GM12892 (cell line): ENCODE data around the gene TRPM2.

Source experiments
- POLR2A ChIP-seq: IDR thresholded peaks from 2 replicates; pipeline ENCODE4 v1.6.1; 2011; ENCODE audit warnings: low read depth, low read length, control low read depth
- TAF1 ChIP-seq: IDR thresholded peaks from 2 replicates; pipeline ENCODE4 v1.6.1; 2011; ENCODE audit warnings: low read depth, mild to moderate bottlenecking, control low read depth, low read length, borderline replicate concordance

GRCh38 chr21:44473915-44474555, 120.6 kb downstream of the TRPM2 start:
- TF ChIP-seq TAF1 (no peak), POLR2A (no peak)
